ENCODE measurements around the gene AEBP1. TPM values are rescaled to one million over a fixed set of nuclear protein-coding genes. Genes with fewer than 3 reads are reported as not detected.

Gene AEBP1
- total RNA-seq, 1 experiment from 2014 or later = 49.3 TPM

DNA sequence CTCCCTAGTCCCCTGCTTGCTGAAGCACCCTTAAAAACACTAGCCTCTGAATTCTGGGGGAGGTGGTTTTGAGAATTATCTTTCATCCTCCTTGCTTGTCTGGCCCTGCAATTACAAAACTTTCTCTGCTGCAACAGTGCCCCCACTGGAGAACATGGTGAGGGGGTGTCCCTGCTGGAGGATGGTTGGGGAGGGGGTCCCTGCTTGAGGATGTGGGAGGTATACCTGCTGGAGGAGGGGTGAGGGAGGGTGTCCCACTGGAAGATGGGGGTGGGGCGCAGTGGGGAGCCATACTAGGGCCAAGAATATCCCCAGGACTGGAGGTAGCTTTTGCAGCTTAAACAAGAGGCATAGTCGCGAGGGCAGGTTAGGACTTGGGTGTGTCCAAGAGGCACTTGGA, 18.6 kb upstream of the AEBP1 start:
- Histone ChIP-seq H2BK20ac (ENCODE audit: low read depth, low read length, poor library complexity, severe bottlenecking) (no peak overlapping the region), H3K56ac (ENCODE audit: insufficient read length, low read depth, low read length) (no peak overlapping the region), H4K20me1 (ENCODE audit: control insufficient read depth, insufficient read depth, insufficient read length) (no peaks in the 10 kb centered on the region), H3K27me3 (ENCODE audit: insufficient read depth, low read length) (no peaks in the 10 kb centered on the region; the same call in 1 of the 2 replicates), H3K18ac (ENCODE audit: insufficient read length, low read depth, low read length) (peak overlapping the region; percentile 16), H3T11ph (ENCODE audit: low read length) (no peak overlapping the region), H3K4me1 (ENCODE audit: insufficient read depth, low read length) (peaks cover 4% of the 10 kb centered on the region; the same call in 1 of the 2 replicates), H3K23ac (ENCODE audit: insufficient read length, low read depth, low read length) (no peak overlapping the region), H2BK5ac (ENCODE audit: insufficient read length, low read length) (no peak overlapping the region), H3K79me1 (ENCODE audit: insufficient read depth, low read depth, low read length, poor library complexity, severe bottlenecking) (no peaks in the 10 kb centered on the region), H4K8ac (replicated peaks; ENCODE audit: insufficient read length, low read depth, low read length) (no peak overlapping the region), H3K27ac (ENCODE audit: insufficient read length, low read depth, low read length) (no peak overlapping the region), H3K79me2 (ENCODE audit: insufficient read depth, low read length) (no peaks in the 10 kb centered on the region), H3K14ac (ENCODE audit: insufficient read depth, low read length) (no peak overlapping the region), H4K5ac (ENCODE audit: insufficient read length, low read depth, low read length) (no peak overlapping the region), H2AK5ac (ENCODE audit: insufficient read length, low read length) (no peak overlapping the region), H4K91ac (ENCODE audit: insufficient read length, low read depth, low read length) (no peak overlapping the region), H3K9me3 (ENCODE audit: control insufficient read depth, low read depth, low read length) (no peaks in the 10 kb centered on the region), H3K4me2 (ENCODE audit: insufficient read depth, insufficient read length, low read length) (no peak overlapping the region), H3K4ac (ENCODE audit: low read depth, low read length) (no peak overlapping the region), H2BK120ac (ENCODE audit: low read depth, low read length, poor library complexity, severe bottlenecking) (no peak overlapping the region), H3K9ac (ENCODE audit: extremely low read depth, insufficient read length, low read length) (no peak overlapping the region), H3K23me2 (ENCODE audit: insufficient read length, low read depth, low read length, poor library complexity, severe bottlenecking) (no peaks in the 10 kb centered on the region), H2AFZ (ENCODE audit: low read length) (no peak overlapping the region), H2BK15ac (ENCODE audit: low read depth, low read length) (no peak overlapping the region), H2BK12ac (ENCODE audit: insufficient read length, low read depth, low read length) (no peak overlapping the region)
- Mint-ChIP-seq H3K36me3 (ENCODE audit: insufficient read depth in 1 of 3, low read depth in 3 of 3) (peaks cover 5 to 6% (median 5%) of the 10 kb centered on the region in 3 experiments; a peak in 5 of 7 replicates), H3K27me3 (ENCODE audit: low read depth) (peaks cover 20% of the 10 kb centered on the region), H3K4me1 (peaks cover 12 to 23% of the 10 kb centered on the region in 2 experiments), H3K4me3 (no peak overlapping the region), H3K27ac (no peak overlapping the region; a peak in 1 of 7 replicates), H3K9me3 (no peaks in the 10 kb centered on the region; a peak in 1 of 5 replicates)
- no CpG with 5 or more reads among the region's 3 CpGs for WGBS (ENCODE audit: extremely low coverage, insufficient read length, low lambda C conversion rate)
- DNase-seq = no peak
- TF ChIP-seq, protein P1, sequence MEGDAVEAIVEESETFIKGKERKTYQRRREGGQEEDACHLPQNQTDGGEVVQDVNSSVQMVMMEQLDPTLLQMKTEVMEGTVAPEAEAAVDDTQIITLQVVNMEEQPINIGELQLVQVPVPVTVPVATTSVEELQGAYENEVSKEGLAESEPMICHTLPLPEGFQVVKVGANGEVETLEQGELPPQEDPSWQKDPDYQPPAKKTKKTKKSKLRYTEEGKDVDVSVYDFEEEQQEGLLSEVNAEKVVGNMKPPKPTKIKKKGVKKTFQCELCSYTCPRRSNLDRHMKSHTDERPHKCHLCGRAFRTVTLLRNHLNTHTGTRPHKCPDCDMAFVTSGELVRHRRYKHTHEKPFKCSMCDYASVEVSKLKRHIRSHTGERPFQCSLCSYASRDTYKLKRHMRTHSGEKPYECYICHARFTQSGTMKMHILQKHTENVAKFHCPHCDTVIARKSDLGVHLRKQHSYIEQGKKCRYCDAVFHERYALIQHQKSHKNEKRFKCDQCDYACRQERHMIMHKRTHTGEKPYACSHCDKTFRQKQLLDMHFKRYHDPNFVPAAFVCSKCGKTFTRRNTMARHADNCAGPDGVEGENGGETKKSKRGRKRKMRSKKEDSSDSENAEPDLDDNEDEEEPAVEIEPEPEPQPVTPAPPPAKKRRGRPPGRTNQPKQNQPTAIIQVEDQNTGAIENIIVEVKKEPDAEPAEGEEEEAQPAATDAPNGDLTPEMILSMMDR (conservative IDR thresholded peaks at IDR 0.05) = peak; percentile 42
